Hindlimb muscle (tissue), 1 donor: ENCODE measurements around the gene ZFAND6. TPM values are rescaled to one million over a fixed set of nuclear protein-coding genes. Genes with fewer than 3 reads are reported as not detected.
"Not testable (repeated sequence)": the region's sequence is repeated elsewhere in the genome, so short reads cannot be mapped to it uniquely, and the experiment has no call there.

Source experiments
- DNase-seq: peaks from one replicate; pipeline ENCODE4 v3.0.0-alpha.2; 2013
- polyA plus RNA-seq: library from polyadenylated mRNA; unstranded; fragments of 120-200 nt; gene quantifications from one replicate; pipeline ENCODE4 v1.2.1, GENCODE V29; 2013; ENCODE audit not compliant: insufficient read length

Gene ZFAND6
- polyA plus RNA-seq, 1 donor = 98.1 TPM

GRCh38 chr15:80152180-80152895, 92.9 kb downstream of the ZFAND6 start:
- peak; percentile 88 for DNase-seq

DNA sequence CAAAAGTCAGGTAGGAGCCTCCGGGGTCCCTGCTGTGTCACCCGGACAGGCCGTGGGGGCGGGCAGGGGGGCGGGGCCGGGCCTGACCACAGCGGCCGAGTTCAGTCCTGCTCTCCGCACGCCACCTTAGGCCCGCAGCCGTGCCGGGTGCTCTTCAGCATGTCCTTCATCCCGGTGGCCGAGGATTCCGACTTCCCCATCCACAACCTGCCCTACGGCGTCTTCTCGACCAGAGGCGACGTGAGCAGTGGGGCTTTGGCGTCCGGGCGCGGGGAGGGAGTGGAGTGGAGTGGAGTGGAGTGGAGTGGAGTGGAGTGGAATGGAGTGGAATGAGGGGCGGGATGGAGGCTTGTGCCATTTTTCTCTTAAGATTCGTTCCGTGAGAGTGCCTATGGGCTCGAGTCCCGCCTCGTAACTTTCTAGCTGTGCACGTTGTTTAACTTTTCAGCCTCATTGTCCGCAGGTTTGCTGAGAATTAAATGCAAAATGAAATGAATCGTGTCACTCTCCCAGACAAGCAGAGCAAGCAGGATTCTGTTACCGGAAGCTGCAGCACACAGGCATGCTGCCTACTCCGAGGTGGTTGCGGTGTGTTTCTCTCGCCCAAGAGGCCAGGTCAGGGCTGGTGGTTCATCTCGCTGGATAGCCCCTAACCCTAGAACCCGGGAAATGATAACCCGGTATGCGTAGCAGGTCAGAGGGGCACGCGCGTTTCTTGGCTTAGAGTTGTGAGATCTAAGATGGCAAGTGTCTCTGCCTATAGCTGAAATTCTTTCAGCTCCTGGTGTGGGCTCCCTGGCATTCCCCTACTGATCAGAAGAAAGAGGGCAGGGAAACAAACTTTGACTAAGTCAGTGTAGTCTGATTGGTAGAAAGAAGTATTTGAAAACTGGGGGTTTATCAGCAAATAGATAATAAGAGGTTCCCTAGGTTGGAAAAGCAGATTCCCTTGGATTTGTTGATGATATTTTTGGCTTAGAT, 93.7 kb downstream of the ZFAND6 start, which contains the start of gene FAH:
TSS of gene FAH (plus strand) at position 104 of the 981 bp plus-strand sequence. CDS start at position 160, 56 bp downstream.
- peak; percentile 48 for DNase-seq

- no peak for DNase-seq
These were observed 94.4 kb downstream of the ZFAND6 start for GRCh38 chr15:80153900-80154299.

- DNase-seq = no peak
These were observed 94.9 kb downstream of the ZFAND6 start for GRCh38 chr15:80154336-80154735.

DNA sequence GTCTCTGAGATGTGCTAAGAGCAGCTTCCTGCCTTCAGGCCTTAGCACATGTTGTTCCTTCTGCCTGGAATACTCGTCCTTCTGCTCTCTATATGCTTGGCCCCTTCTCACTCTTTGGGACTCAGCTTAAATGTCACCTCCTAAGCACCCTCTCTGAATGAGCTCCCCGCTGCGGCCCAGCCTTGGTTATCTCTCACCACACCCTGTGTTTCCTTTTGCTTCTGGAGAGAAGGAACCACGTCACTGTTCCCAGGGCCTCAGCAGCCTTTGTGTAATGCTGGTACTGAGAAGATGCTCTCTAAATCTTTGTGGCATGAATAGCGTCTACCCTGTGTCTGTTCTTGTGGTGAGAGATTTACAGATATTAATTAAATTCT, 95.5 kb downstream of the ZFAND6 start:
- DNase-seq = no peak

GRCh38 chr15:80155378-80156175, 96.1 kb downstream of the ZFAND6 start:
- DNase-seq = not testable (repeated sequence)

GRCh38 chr15:80156176-80156720, 96.8 kb downstream of the ZFAND6 start:
- no peak for DNase-seq

DNA sequence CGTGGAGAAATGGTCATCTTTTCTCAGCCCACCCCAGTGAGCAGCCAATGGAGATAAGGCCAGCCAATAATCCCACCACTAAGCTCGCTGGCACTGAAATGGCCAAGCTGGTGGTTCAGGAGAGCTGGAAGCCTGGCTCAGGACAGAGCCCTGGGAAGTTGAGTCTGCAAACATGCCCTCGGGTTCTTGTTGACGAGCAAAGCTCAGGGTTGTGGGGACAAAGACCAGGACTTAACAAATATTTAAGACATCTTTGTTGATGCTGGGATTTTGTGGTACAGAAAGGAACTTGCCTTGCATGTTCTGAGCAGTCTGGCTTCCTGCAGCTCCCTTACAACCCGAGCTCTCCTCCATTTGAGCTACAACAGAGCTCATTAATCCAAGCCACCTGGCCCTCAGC, 97.7 kb downstream of the ZFAND6 start:
- DNase-seq = no peak

GRCh38 chr15:80159301-80159700, 99.8 kb downstream of the ZFAND6 start:
- no peak for DNase-seq

GRCh38 chr15:80159811-80160569, 100.5 kb downstream of the ZFAND6 start:
- no peak for DNase-seq

GRCh38 chr15:80160570-80161156, 101.2 kb downstream of the ZFAND6 start:
- peak; percentile 27 for DNase-seq

GRCh38 chr15:80161468-80162016, 102.1 kb downstream of the ZFAND6 start:
- DNase-seq = no peak

GRCh38 chr15:80162059-80162554, 102.6 kb downstream of the ZFAND6 start:
- DNase-seq = no peak

GRCh38 chr15:80163217-80163616, 103.7 kb downstream of the ZFAND6 start:
- no peak for DNase-seq

DNA sequence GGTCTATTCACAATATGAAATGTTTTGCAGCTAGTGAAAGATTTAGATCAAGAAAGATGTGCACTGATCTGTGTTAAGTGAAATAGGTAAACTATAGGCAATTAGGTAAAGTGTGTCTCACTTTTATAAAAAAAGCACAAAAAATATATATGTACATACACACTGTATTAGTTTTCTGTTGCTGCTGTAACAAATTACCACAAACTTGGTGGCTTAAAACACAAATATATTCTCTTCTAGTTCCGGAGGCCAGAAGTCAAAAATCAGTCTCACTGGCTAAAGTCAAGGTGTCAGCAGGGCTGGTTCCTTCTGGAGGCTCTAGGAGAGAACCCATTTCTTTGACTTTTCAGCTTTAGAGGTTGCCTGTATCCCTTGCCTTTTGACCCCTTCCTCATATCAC, 104.4 kb downstream of the ZFAND6 start:
- no peak for DNase-seq

- no peak for DNase-seq
These were observed 108.5 kb downstream of the ZFAND6 start for GRCh38 chr15:80167936-80168335.

- no peak for DNase-seq
These were observed 108.9 kb downstream of the ZFAND6 start for GRCh38 chr15:80168421-80168820.

GRCh38 chr15:80169768-80170357, 110.4 kb downstream of the ZFAND6 start:
- no peak for DNase-seq

- no peak for DNase-seq
These were observed 111.1 kb downstream of the ZFAND6 start for GRCh38 chr15:80170596-80170995.

- DNase-seq = no peak
These were observed 112.3 kb downstream of the ZFAND6 start for GRCh38 chr15:80171787-80172186.
